ENCODE results near the gene ZNF496.
"Not testable (repeated sequence)": the region's sequence is repeated elsewhere in the genome, so short reads cannot be mapped to it uniquely, and the experiment has no call there.

Gene ZNF496

GRCh38 chr1:247357052-247357780 is 25.5 kb upstream of the ZNF496 start:
- DNase-seq (ENCODE audit: low read depth): peak; percentile 65
- TF ChIP-seq CTCF (conservative IDR thresholded peaks at IDR 0.05; ENCODE audit: low read depth, low read length): no peak
- no peak overlapping the region for H3K4me3 ChIP-seq (ENCODE audit: low read depth, low read length)

GRCh38 chr1:247355160-247355559 is 23.5 kb upstream of the ZNF496 start:
- H3K4me3 ChIP-seq (ENCODE audit: low read depth, low read length); DNase-seq (ENCODE audit: low read depth): not testable (repeated sequence)

GRCh38 chr1:247352175-247352574 is 20.5 kb upstream of the ZNF496 start:
- TF ChIP-seq CTCF (conservative IDR thresholded peaks at IDR 0.05; ENCODE audit: low read depth, low read length): no peak
- DNase-seq (ENCODE audit: low read depth): no peak
- H3K4me3 ChIP-seq (ENCODE audit: low read depth, low read length): no peak overlapping the region

GRCh38 chr1:247350587-247350986 is 18.9 kb upstream of the ZNF496 start:
- TF ChIP-seq CTCF (conservative IDR thresholded peaks at IDR 0.05; ENCODE audit: low read depth, low read length): no peak
- no peak for DNase-seq (ENCODE audit: low read depth)

GRCh38 chr1:247347477-247348222 is 16.0 kb upstream of the ZNF496 start:
- TF ChIP-seq CTCF (conservative IDR thresholded peaks at IDR 0.05; ENCODE audit: low read depth, low read length): no peak
- no peak for DNase-seq (ENCODE audit: low read depth)
- H3K4me3 ChIP-seq (ENCODE audit: low read depth, low read length): peak overlapping the region; percentile 48

More at GRCh38 chr1:247350587-247350986, 18.9 kb upstream of the ZNF496 start:
- no peak overlapping the region for H3K4me3 ChIP-seq (ENCODE audit: low read depth, low read length)

GRCh38 chr1:247345881-247346280 is 14.2 kb upstream of the ZNF496 start:
- no peak for TF ChIP-seq CTCF (conservative IDR thresholded peaks at IDR 0.05; ENCODE audit: low read depth, low read length)
- no peak overlapping the region for H3K4me3 ChIP-seq (ENCODE audit: low read depth, low read length)
- DNase-seq (ENCODE audit: low read depth): no peak

GRCh38 chr1:247343801-247344200 is 12.1 kb upstream of the ZNF496 start:
- no peak overlapping the region for H3K4me3 ChIP-seq (ENCODE audit: low read depth, low read length)
- TF ChIP-seq CTCF (conservative IDR thresholded peaks at IDR 0.05; ENCODE audit: low read depth, low read length): no peak
- no peak for DNase-seq (ENCODE audit: low read depth)
